K562 (cell line): Measurements from ENCODE around the gene SUMF1. TPM values are rescaled to one million over a fixed set of nuclear protein-coding genes. Genes with fewer than 3 reads are reported as not detected.
A peak's percentile ranks its signal among the peaks of the same experiment; 100 is the strongest.

Experiments
- FOXM1 ChIP-seq, 2 experiments: fragments of 450-650 bp in 1 of 2; sonication (generic) in 1 of 2; formaldehyde crosslinking in 1 of 2; IDR thresholded peaks; 2 replicates each; pipeline versions ENCODE4 v1.6.1 to v1.9.0; 2017 to 2022; ENCODE audit warnings: low read depth in 2 of 2, mild to moderate bottlenecking in 2 of 2, missing genetic modification reagents in 1 of 2, moderate library complexity in 1 of 2
- GATAD2B ChIP-seq: fragments of 450-650 bp; IDR thresholded peaks from 2 replicates; pipeline ENCODE4 v1.6.1; 2017; ENCODE audit warnings: mild to moderate bottlenecking, borderline replicate concordance
- HMG20A ChIP-seq: fragments of 450-650 bp; formaldehyde crosslinking; conservative IDR thresholded peaks from 2 replicates; pipeline ENCODE4 v1.4.0; 2020; ENCODE audit warnings: mild to moderate bottlenecking, mixed read lengths
- HOXB6 ChIP-seq: fragments of 250-450 bp; sonication (Bioruptor Pico); IDR thresholded peaks from 2 replicates; pipeline ENCODE4 v1.5.1; 2022; ENCODE audit warnings: mild to moderate bottlenecking, borderline replicate concordance
- ILF3 ChIP-seq: fragments of 450-650 bp; IDR thresholded peaks from 2 replicates; pipeline ENCODE4 v1.6.1; 2018; ENCODE audit warnings: antibody characterized with exemption, mild to moderate bottlenecking, moderate library complexity, borderline replicate concordance
- L3MBTL2 ChIP-seq: fragments of 450-650 bp; IDR thresholded peaks from 2 replicates; pipeline ENCODE4 v1.6.1; 2016; ENCODE audit warnings: mild to moderate bottlenecking, moderate library complexity
- MAFG ChIP-seq: fragments of 450-650 bp; conservative IDR thresholded peaks from 2 replicates; pipeline ENCODE4 v1.6.1; 2016; ENCODE audit warnings: missing genetic modification characterization, missing compliant biosample characterization
- MBD1 ChIP-seq: fragments of 250-450 bp; sonication (Bioruptor Pico); IDR thresholded peaks from 2 replicates; pipeline ENCODE4 v1.8.0; 2022; ENCODE audit warnings: inconsistent platforms
- MTF1 ChIP-seq: fragments of 250-450 bp; sonication (Bioruptor Pico); IDR thresholded peaks from 2 replicates; pipeline ENCODE4 v1.9.0; 2021; ENCODE audit warnings: moderate library complexity, mild to moderate bottlenecking, inconsistent platforms, borderline replicate concordance
- NFE2 ChIP-seq: IDR thresholded peaks from 2 replicates; pipeline ENCODE4 v1.6.1; 2014; ENCODE audit warnings: antibody characterized with exemption, low read depth
- PPARD ChIP-seq: fragments of 250-450 bp; sonication (Bioruptor Pico); IDR thresholded peaks from 2 replicates; pipeline ENCODE4 v1.8.0; 2022; ENCODE audit warnings: inconsistent platforms, mild to moderate bottlenecking, moderate library complexity
- SPI1 ChIP-seq: IDR thresholded peaks from 2 replicates; pipeline ENCODE4 v1.6.1; 2011; ENCODE audit warnings: low read depth, low read length, control low read depth, borderline replicate concordance
- TAL1 ChIP-seq: fragments of 450-650 bp; IDR thresholded peaks from 2 replicates; pipeline ENCODE4 v1.6.1; 2016; ENCODE audit warnings: mild to moderate bottlenecking
- UBTF ChIP-seq, 2 experiments: IDR thresholded peaks; 2 replicates each; pipeline ENCODE4 v1.6.1; 2012; ENCODE audit warnings: improper control_type of control experiment in 2 of 2, low read depth in 2 of 2, low read length in 2 of 2, borderline replicate concordance in 1 of 2
- ZBTB49 ChIP-seq: sonication (generic); formaldehyde crosslinking; IDR thresholded peaks from 2 replicates; pipeline ENCODE4 v1.8.0; 2022; ENCODE audit warnings: missing genetic modification reagents, mild to moderate bottlenecking, borderline replicate concordance
- ZNF165 ChIP-seq: fragments of 250-450 bp; sonication (Bioruptor Pico); IDR thresholded peaks from 2 replicates; pipeline ENCODE4 v1.4.0; 2020; ENCODE audit warnings: borderline replicate concordance
- ZNF384 ChIP-seq: IDR thresholded peaks from 2 replicates; pipeline ENCODE4 v1.6.1; 2012; ENCODE audit warnings: low read depth, low read length, improper control_type of control experiment
- ZNF398 ChIP-seq: fragments of 250-450 bp; sonication (Bioruptor Pico); IDR thresholded peaks from 2 replicates; pipeline ENCODE4 v1.8.0; 2021; ENCODE audit warnings: moderate library complexity, mild to moderate bottlenecking, inconsistent platforms
- ZNF445 ChIP-seq: fragments of 250-450 bp; sonication (Bioruptor Pico); IDR thresholded peaks from 2 replicates; pipeline ENCODE4 v1.4.0; 2020; ENCODE audit warnings: low read depth, mild to moderate bottlenecking, moderate library complexity
- ZNF830 ChIP-seq: fragments of 250-450 bp; sonication (Bioruptor Pico); IDR thresholded peaks from 2 replicates; pipeline ENCODE4 v1.5.0; 2021; ENCODE audit warnings: mild to moderate bottlenecking
- polyA plus RNA-seq, 8 experiments: library from polyadenylated mRNA; depleted of rRNA in 4 of 8; stranded (reverse) in 5 of 8; unstranded in 3 of 8; fragments of >200 nt; fragmentation: Nextera tagmentation in 2 of 8; fragmentation: Illumina TruSeq in 1 of 8; extraction: Ambion mirVana in 2 of 8; extraction: Trizol in 1 of 8; gene quantifications; 2 replicates each; pipeline versions ENCODE4 v1.2.1 to v1.2.3, GENCODE V29; 2011 to 2014; ENCODE audit warnings: inconsistent platforms in 1 of 8, missing spikeins in 1 of 8
- total RNA-seq, 7 experiments: library from RNA; depleted of rRNA in 6 of 7; stranded (reverse); fragments of >200 nt in 6 of 7; fragmentation: Illumina TruSeq in 2 of 7; extraction: Trizol in 2 of 7; gene quantifications; 2 replicates each; pipeline versions ENCODE4 v1.2.1 to v1.2.3, GENCODE V29; 2011 to 2021; ENCODE audit warnings: low replicate concordance in 1 of 7

The SUMF1 gene
- total and polyA plus RNA-seq, 9 of the 15 experiments (the other 6 are each of a cell fraction or from before 2014, with no cell fraction given) = 1.3 to 7.4 (median 4.2) TPM

- TF ChIP-seq ZNF830 (CRISPR knock-in tag) (no peak), MAFG (tag) (peak; percentile 97), NFE2 (peak; percentile 97), GATAD2B (0 out of 2 replicates have a peak, but pooled peaks have one; percentile 48), HOXB6 (no peak), L3MBTL2 (peak; percentile 83), PPARD (CRISPR knock-in tag) (no peak), TAL1 (no peak; the same call in 1 of the 2 replicates), MBD1 (CRISPR knock-in tag) (no peak), SPI1 (no peak), ZNF445 (CRISPR knock-in tag) (0 out of 2 replicates have a peak, but pooled peaks have one; percentile 68), ZBTB49 (CRISPR knock-in tag) (no peak), FOXM1 (IDR thresholded peaks at IDR 0.05; ENCODE audit: low read depth) (0 out of 2 replicates have a peak, but pooled peaks have one; percentile 21), FOXM1 (CRISPR knock-in tag; IDR thresholded peaks at IDR 0.05; ENCODE audit: low read depth) (no peak), ZNF165 (CRISPR knock-in tag) (no peak), ILF3 (no peak), HMG20A (CRISPR knock-in tag) (no peak), UBTF (IDR thresholded peaks at IDR 0.05; ENCODE audit: borderline replicate concordance in 1 of 2, low read depth in 2 of 2, low read length in 2 of 2) (no peak), MTF1 (CRISPR knock-in tag) (no peak), ZNF384 (no peak), ZNF398 (CRISPR knock-in tag) (no peak)
Observed at GRCh38 chr3:4351164-4351855, 115.8 kb downstream of the SUMF1 start (continued).
